GM23248 (cell line): Measurements from ENCODE around the gene MRFAP1. TPM values are rescaled to one million over a fixed set of nuclear protein-coding genes. Genes with fewer than 3 reads are reported as not detected.
A peak's percentile ranks its signal among the peaks of the same experiment; 100 is the strongest.

Experiments
- DNase-seq: peaks from one replicate; pipeline ENCODE4 v3.0.0-alpha.2; 2015
- H2AFZ ChIP-seq: fragments of 200-600 bp; sonication (generic); 2 replicates; pipeline ENCODE4 v1.6.1; 2016; ENCODE audit warnings: antibody characterized with exemption
- H3F3A ChIP-seq: fragments of 200-600 bp; sonication (generic); 2 replicates; pipeline ENCODE4 v1.6.1; 2016; ENCODE audit warnings: mild to moderate bottlenecking, antibody characterized with exemption, mixed run types; ENCODE audit not compliant: insufficient read depth
- H3K27ac ChIP-seq: fragments of 200-600 bp; sonication (generic); 2 replicates; pipeline ENCODE4 v1.5.1; 2016; ENCODE audit warnings: mild to moderate bottlenecking
- H3K27me3 ChIP-seq: fragments of 200-600 bp; sonication (generic); replicated peaks from 2 replicates; pipeline ENCODE4 v1.6.1; 2016; ENCODE audit warnings: mild to moderate bottlenecking; ENCODE audit not compliant: insufficient read depth
- H3K36me3 ChIP-seq: fragments of 200-600 bp; sonication (generic); 2 replicates; pipeline ENCODE4 v1.6.1; 2016; ENCODE audit warnings: low read depth, mild to moderate bottlenecking
- H3K4me1 ChIP-seq: fragments of 200-600 bp; sonication (generic); 2 replicates; pipeline ENCODE4 v1.6.1; 2016; ENCODE audit warnings: mild to moderate bottlenecking; ENCODE audit not compliant: insufficient read depth
- H3K4me2 ChIP-seq: fragments of 200-600 bp; sonication (generic); one replicate; pipeline ENCODE4 v1.6.1; 2016; ENCODE audit warnings: mild to moderate bottlenecking; ENCODE audit not compliant: unreplicated experiment
- H3K4me3 ChIP-seq: fragments of 200-600 bp; sonication (generic); 2 replicates; pipeline ENCODE4 v1.5.1; 2016; ENCODE audit warnings: mild to moderate bottlenecking
- H3K79me2 ChIP-seq: fragments of 200-600 bp; sonication (generic); 2 replicates; pipeline ENCODE4 v1.6.1; 2016; ENCODE audit warnings: mild to moderate bottlenecking; ENCODE audit not compliant: insufficient read depth
- H3K9ac ChIP-seq: fragments of 200-600 bp; sonication (generic); 2 replicates; pipeline ENCODE4 v1.6.1; 2016; ENCODE audit warnings: mild to moderate bottlenecking
- H3K9me2 ChIP-seq: fragments of 200-600 bp; sonication (generic); 2 replicates; pipeline ENCODE4 v1.6.1; 2016; ENCODE audit warnings: mixed run types, mild to moderate bottlenecking, moderate library complexity; ENCODE audit not compliant: insufficient read depth
- H3K9me3 ChIP-seq: fragments of 200-600 bp; sonication (generic); one replicate; pipeline ENCODE4 v1.6.1; 2017; ENCODE audit warnings: low read depth
- H4K20me1 ChIP-seq: fragments of 200-600 bp; sonication (generic); 2 replicates; pipeline ENCODE4 v1.6.0; 2016; ENCODE audit not compliant: insufficient read depth
- EZH2 ChIP-seq: fragments of 200-600 bp; sonication (generic); IDR thresholded peaks from 2 replicates; pipeline ENCODE4 v1.6.1; 2018; ENCODE audit warnings: antibody characterized with exemption, mild to moderate bottlenecking; ENCODE audit not compliant: insufficient read depth, poor library complexity, severe bottlenecking
- EZH2phosphoT487 ChIP-seq: fragments of 200-600 bp; sonication (generic); IDR thresholded peaks from 2 replicates; pipeline ENCODE4 v1.6.1; 2018; ENCODE audit warnings: antibody characterized with exemption, moderate library complexity, mild to moderate bottlenecking, low read depth; ENCODE audit not compliant: insufficient read depth
- WGBS, 2 experiments: methylation state at CpG; one replicate each; pipeline ENCODE4 v1.1.6; 2015 to 2017; ENCODE audit warnings: low lambda C conversion rate in 2 of 2, low coverage in 1 of 2; ENCODE audit errors: missing lambda C conversion rate in 2 of 2; 5-methylcytosine and 5-hydroxymethylcytosine counted together
- in situ Hi-C: fragments of 300-500 bp; cut with MboI; formaldehyde crosslinking; loops from 2 replicates; pipeline ENCODE4 v1.15.0; 2020
- polyA plus RNA-seq: library from polyadenylated mRNA; unstranded; fragments of >200 nt; fragmentation: Nextera tagmentation; extraction: Ambion mirVana; gene quantifications from 2 replicates; pipeline ENCODE4 v1.2.1, GENCODE V29; 2016
- total RNA-seq: library from RNA; depleted of rRNA; stranded (reverse); fragments of >200 nt; shearing (Covaris generic); gene quantifications from 2 replicates; pipeline ENCODE4 v1.2.3, GENCODE V29; 2014

The MRFAP1 gene
- total and polyA plus RNA-seq, 2 experiments from 2014 or later, result 108 to 261 TPM

DNA sequence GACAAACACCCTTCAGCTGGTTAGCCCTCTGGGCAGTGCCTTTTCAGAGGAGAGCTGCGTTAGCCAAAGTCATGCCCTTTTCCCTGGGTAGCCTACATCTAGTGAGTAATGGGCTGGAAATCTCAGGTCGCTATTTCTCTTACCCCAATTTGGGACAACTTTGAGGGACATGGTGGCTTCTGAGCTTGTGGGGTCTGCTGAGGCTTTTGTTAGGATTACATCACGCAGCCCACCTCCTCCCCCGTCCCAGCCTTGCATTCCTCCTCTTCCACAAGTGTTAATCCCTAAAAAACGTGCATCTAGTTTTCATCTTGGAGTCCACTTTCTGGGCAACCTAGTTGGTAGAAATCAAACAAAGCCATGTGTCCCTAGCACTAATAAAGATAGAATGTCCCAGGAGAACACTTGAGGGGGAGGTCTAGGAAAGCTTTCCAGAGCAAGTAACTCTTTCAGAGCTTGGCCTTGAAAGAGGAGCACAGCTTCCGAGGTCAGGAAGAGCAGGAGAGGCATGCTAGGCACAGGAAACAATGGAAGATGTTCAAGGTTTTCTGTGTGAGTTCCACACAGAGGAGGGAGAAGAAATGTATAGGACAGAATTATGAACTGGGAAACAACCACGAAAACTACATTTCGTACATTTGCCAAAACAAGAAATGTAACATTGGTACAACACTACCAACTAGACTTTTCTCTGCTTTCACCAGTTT, 2.8 kb downstream of the MRFAP1 start:
- Histone ChIP-seq H3K36me3 (peaks cover 11% of the 10 kb centered on the region), H3K9me3 (no peaks in the 10 kb centered on the region), H3F3A (peaks cover 21% of the 10 kb centered on the region), H3K27ac (peak overlapping the region; percentile 92; the same call in 1 of the 2 replicates), H3K9me2 (no peaks in the 10 kb centered on the region), H4K20me1 (peaks cover 7% of the 10 kb centered on the region; the same call in 1 of the 2 replicates), H3K27me3 (no peaks in the 10 kb centered on the region), H2AFZ (no peak overlapping the region), H3K4me2 (peak overlapping the region; percentile 92), H3K9ac (peak overlapping the region; percentile 94; the same call in 1 of the 2 replicates), H3K4me3 (no peak overlapping the region), H3K79me2 (peaks cover 39% of the 10 kb centered on the region), H3K4me1 (peaks cover 16% of the 10 kb centered on the region)
- TF ChIP-seq EZH2 (no peak), EZH2phosphoT487 (no peak)
- 54 to 55% methylated on average over 8 of the region's 8 CpGs for WGBS, 2 experiments
- in situ Hi-C loops, result no loop called here
- no peak for DNase-seq

DNA sequence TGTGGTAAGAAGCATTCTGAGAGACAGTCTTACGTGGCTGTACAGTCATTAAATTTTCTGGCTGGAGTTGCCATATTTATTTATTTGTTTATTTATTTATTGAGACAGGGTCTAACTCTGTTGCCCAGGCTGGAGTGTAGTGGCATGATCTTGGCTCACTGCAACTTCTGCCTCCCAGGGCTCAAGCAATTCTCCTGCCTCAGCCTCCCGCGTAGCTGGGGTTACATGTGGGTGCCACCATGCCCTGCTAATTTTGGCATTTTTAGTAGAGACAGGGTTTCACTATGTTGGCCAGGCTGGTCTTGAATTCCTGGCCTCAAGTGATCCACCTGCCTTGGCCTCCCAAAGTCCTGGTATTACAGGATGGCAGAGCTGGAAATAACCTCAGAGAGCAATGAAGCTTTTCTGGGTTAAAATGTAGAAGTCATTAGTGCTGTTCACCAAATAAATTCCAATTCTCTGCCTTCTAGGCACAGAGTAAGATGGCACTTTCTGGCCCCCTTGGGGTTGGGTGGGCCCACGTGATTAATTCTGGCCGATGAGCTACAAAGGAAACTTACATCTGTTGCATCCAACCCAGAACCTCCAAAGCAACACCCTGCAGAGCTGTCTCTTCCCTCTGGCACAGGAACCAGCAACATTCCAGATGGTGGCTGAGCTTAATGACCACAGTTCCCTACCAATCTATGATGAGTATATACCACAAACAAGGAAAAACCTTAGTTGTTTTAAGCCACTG, 4.5 kb downstream of the MRFAP1 start:
- H3K9me3 ChIP-seq, result no peaks in the 10 kb centered on the region
- TF ChIP-seq EZH2phosphoT487 (no peak), EZH2 (no peak)
- no peaks in the 10 kb centered on the region for H3K9me2 ChIP-seq
- WGBS, 2 experiments, result 59 to 67% methylated on average over 5 of the region's 5 CpGs
- peaks cover 7% of the 10 kb centered on the region; the same call in 1 of the 2 replicates for H4K20me1 ChIP-seq
- H3K27me3 ChIP-seq, result no peaks in the 10 kb centered on the region
- peaks cover 39% of the 10 kb centered on the region for H3K79me2 ChIP-seq
- H3K4me1 ChIP-seq, result peaks cover 16% of the 10 kb centered on the region
- peaks cover 21% of the 10 kb centered on the region for H3F3A ChIP-seq
- no peak overlapping the region for H3K4me3 ChIP-seq
- in situ Hi-C loops, result no loop called here
- no peak overlapping the region for H3K27ac ChIP-seq
- H3K36me3 ChIP-seq, result peaks cover 11% of the 10 kb centered on the region
- H2AFZ ChIP-seq, result no peak overlapping the region
- H3K4me2 ChIP-seq, result no peak overlapping the region
- DNase-seq, result no peak
- no peak overlapping the region for H3K9ac ChIP-seq

DNA sequence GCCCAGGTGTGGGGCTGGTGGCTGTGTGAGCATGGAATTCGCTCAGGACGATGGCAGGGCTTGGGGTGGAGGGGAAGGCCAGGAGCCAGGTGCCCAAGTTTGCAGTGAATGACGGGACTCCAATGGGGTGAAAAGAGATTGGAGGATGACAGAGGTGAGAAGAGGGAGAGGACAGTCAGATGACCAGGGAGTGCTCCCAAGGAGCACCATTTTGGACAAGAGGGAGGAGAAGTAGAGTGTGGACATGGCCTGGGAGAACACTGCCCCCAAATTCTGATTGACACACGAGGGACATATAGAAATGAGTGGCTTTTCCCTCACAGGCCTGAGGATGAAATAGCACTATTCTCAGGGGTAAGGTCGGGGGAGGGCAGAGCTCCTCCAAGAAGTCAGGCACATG, 6.7 kb downstream of the MRFAP1 start:
- Histone ChIP-seq H4K20me1 (peaks cover 2% of the 10 kb centered on the region; the same call in 1 of the 2 replicates), H3K36me3 (peaks cover 11% of the 10 kb centered on the region), H3K79me2 (peaks cover 27% of the 10 kb centered on the region), H3F3A (peaks cover 14% of the 10 kb centered on the region), H3K27ac (no peak overlapping the region), H3K4me1 (peaks cover 13% of the 10 kb centered on the region), H3K4me3 (no peak overlapping the region), H3K9me2 (no peaks in the 10 kb centered on the region), H2AFZ (no peak overlapping the region), H3K9ac (no peak overlapping the region), H3K9me3 (no peaks in the 10 kb centered on the region), H3K27me3 (no peaks in the 10 kb centered on the region), H3K4me2 (no peak overlapping the region)
- in situ Hi-C loops, result no loop called here
- TF ChIP-seq EZH2phosphoT487 (no peak), EZH2 (no peak)
- no peak for DNase-seq
- WGBS, 2 experiments, result 58 to 60% methylated on average over 5 of the region's 5 CpGs

DNA sequence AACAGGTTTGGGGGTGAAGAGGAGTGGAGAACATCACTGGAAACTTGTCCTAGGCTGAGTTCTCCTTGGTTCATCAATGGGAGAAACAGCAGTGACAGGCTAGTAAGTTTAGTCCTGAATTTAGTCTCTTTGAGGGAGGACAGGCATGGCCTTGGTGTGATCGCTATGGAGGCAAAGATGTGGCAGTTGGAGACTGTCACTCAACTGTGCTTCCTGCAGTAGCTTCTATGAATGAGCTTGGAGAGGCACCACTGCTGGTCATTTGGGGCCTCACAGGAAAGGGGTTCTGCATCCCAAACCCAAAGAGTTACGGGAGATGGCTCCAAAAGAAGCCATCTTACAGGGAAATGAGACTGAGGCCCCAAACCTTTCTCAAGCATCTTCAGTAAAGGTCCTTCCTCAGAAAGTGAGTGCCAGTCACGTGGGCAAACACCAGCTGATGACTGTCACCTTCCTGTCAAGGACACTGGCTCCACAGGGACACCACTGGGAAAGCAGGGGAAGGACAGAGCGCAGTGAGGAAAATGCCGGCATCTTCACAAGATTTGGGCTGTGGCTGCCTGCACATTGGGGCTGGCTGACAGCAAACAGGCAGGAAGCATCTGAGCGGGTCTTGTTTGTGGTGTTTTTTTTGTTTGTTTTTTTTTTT, 7.2 kb downstream of the MRFAP1 start:
- in situ Hi-C loops, result no loop called here
- no peaks in the 10 kb centered on the region for H3K27me3 ChIP-seq
- H3K9me3 ChIP-seq, result no peaks in the 10 kb centered on the region
- no peak for DNase-seq
- no peak overlapping the region for H3K27ac ChIP-seq
- TF ChIP-seq EZH2 (no peak), EZH2phosphoT487 (no peak)
- H2AFZ ChIP-seq, result no peak overlapping the region
- no peak overlapping the region for H3K4me2 ChIP-seq
- no peak overlapping the region for H3K9ac ChIP-seq
- H3K4me3 ChIP-seq, result no peak overlapping the region
- WGBS, 2 experiments, result 51 to 53% methylated on average over 6 of the region's 6 CpGs
- peaks cover 7% of the 10 kb centered on the region for H3K4me1 ChIP-seq
- H3F3A ChIP-seq, result peaks cover 9% of the 10 kb centered on the region; the same call in 1 of the 2 replicates
- H3K9me2 ChIP-seq, result no peaks in the 10 kb centered on the region
- peaks cover 8% of the 10 kb centered on the region for H3K36me3 ChIP-seq
- H4K20me1 ChIP-seq, result no peaks in the 10 kb centered on the region; the same call in 1 of the 2 replicates
- peaks cover 22% of the 10 kb centered on the region for H3K79me2 ChIP-seq
